H1 (cell line): Measurements from ENCODE around the gene ZBTB34. TPM values are rescaled to one million over a fixed set of nuclear protein-coding genes. Genes with fewer than 3 reads are reported as not detected.

Experiments used
- CTCF ChIA-PET: fragments of 300-600 bp; sonication (Branson Sonifier 250); formaldehyde crosslinking; loops from one replicate; lab custom pipeline; 2021; ENCODE audit not compliant: partially characterized antibody; lab: Charles Lee
- POLR2A ChIA-PET: fragments of 300-600 bp; sonication (Branson Sonifier 250); formaldehyde crosslinking; loops from one replicate; lab custom pipeline; 2021; ENCODE audit warnings: inconsistent platforms; ENCODE audit not compliant: partially characterized antibody; lab: Charles Lee
- DNase-seq, 2 experiments: peaks; one replicate each; pipeline versions ENCODE4 v3.0.0 to v3.0.0-alpha.2; 2010 to 2022; ENCODE audit warnings: low spot score in 2 of 2, low read depth in 1 of 2, mixed read lengths in 1 of 2
- FAIRE-seq: peaks from 2 replicates; lab custom pipeline; 2011; peaks lifted over from hg19 to GRCh38; lab: Jason Lieb, UNC
- H2AFZ ChIP-seq: 2 replicates; pipeline ENCODE4 v1.8.1; 2012; ENCODE audit warnings: low read length, inconsistent platforms
- H2AK5ac ChIP-seq: 2 replicates; pipeline ENCODE4 v1.6.1; 2013; ENCODE audit warnings: low read depth, low read length
- H2BK120ac ChIP-seq: replicated peaks from 2 replicates; pipeline ENCODE3; 2013; ENCODE audit warnings: low read depth, low read length, inconsistent platforms
- H2BK12ac ChIP-seq: 2 replicates; pipeline ENCODE4 v1.6.1; 2013; ENCODE audit warnings: low read depth, low read length
- H2BK15ac ChIP-seq: 2 replicates; pipeline ENCODE4 v1.6.1; 2013; ENCODE audit warnings: low read length
- H2BK20ac ChIP-seq: 2 replicates; pipeline ENCODE4 v1.6.1; 2013; ENCODE audit warnings: low read length
- H2BK5ac ChIP-seq: 2 replicates; pipeline ENCODE4 v1.6.1; 2013; ENCODE audit warnings: low read depth, low read length
- H3K14ac ChIP-seq: 2 replicates; pipeline ENCODE4 v1.6.1; 2013; ENCODE audit warnings: inconsistent platforms; ENCODE audit not compliant: insufficient read length
- H3K18ac ChIP-seq: 2 replicates; pipeline ENCODE4 v1.6.1; 2013; ENCODE audit warnings: low read length; ENCODE audit errors: extremely low read depth
- H3K23ac ChIP-seq: 2 replicates; pipeline ENCODE4 v1.6.1; 2013; ENCODE audit warnings: inconsistent platforms; ENCODE audit not compliant: insufficient read length
- H3K23me2 ChIP-seq: 2 replicates; pipeline ENCODE4 v1.6.1; 2013; ENCODE audit warnings: low read depth, low read length
- H3K27ac ChIP-seq: 2 replicates; pipeline ENCODE4 v1.6.1; 2011; ENCODE audit warnings: low read depth, low read length, inconsistent platforms
- H3K27me3 ChIP-seq, 4 experiments: replicated peaks in 1 of 4; 1 replicate in 1 of 4; 2 replicates in 3 of 4; pipeline versions ENCODE4 v1.6.1 to v1.8.1; 2011 to 2013; ENCODE audit warnings: low read length in 3 of 4, mild to moderate bottlenecking in 3 of 4, inconsistent platforms in 2 of 4, mixed read lengths in 2 of 4, moderate library complexity in 1 of 4; ENCODE audit not compliant: control insufficient read depth in 3 of 4, insufficient read depth in 3 of 4; ENCODE audit errors: extremely low read depth in 1 of 4
- H3K36me3 ChIP-seq, 4 experiments: 2 replicates each; pipeline versions ENCODE4 v1.6.1 to v1.8.1; 2011 to 2013; ENCODE audit warnings: mild to moderate bottlenecking in 4 of 4, low read length in 3 of 4, moderate library complexity in 2 of 4, control low read depth in 1 of 4, inconsistent platforms in 1 of 4; ENCODE audit not compliant: insufficient read depth in 4 of 4, control insufficient read depth in 2 of 4
- H3K4ac ChIP-seq: replicated peaks from 2 replicates; pipeline ENCODE3; 2013; ENCODE audit warnings: low read length, low read depth, mixed read lengths, inconsistent platforms; ENCODE audit not compliant: insufficient read length
- H3K4me1 ChIP-seq, 4 experiments: replicated peaks in 1 of 4; 1 replicate in 1 of 4; 2 replicates in 3 of 4; pipeline versions ENCODE4 v1.6.1 to v1.8.1; 2011 to 2013; ENCODE audit warnings: low read length in 3 of 4, inconsistent platforms in 2 of 4, mixed read lengths in 1 of 4; ENCODE audit not compliant: insufficient read depth in 4 of 4, control insufficient read depth in 3 of 4
- H3K4me2 ChIP-seq, 2 experiments: 2 replicates each; pipeline versions ENCODE4 v1.6.1 to v1.8.1; 2011 to 2013; ENCODE audit warnings: low read depth in 2 of 2, low read length in 2 of 2, control low read depth in 1 of 2, inconsistent platforms in 1 of 2, mild to moderate bottlenecking in 1 of 2; ENCODE audit not compliant: insufficient read depth in 1 of 2
- H3K4me3 ChIP-seq, 4 experiments: fragments of 200-600, 300-600 bp in 1 of 4; sonication (generic), shearing (Covaris generic), sonication (Bioruptor Twin) in 1 of 4; 2 replicates each; pipeline versions ENCODE4 v1.5.1 to v1.8.1; 2011 to 2016; ENCODE audit warnings: low read length in 4 of 4, low read depth in 3 of 4, control low read depth in 2 of 4, inconsistent platforms in 2 of 4, mild to moderate bottlenecking in 2 of 4, mixed read lengths in 1 of 4, moderate library complexity in 1 of 4; ENCODE audit not compliant: insufficient read depth in 2 of 4; ENCODE audit errors: extremely low read depth in 1 of 4
- H3K56ac ChIP-seq: replicated peaks from 2 replicates; pipeline ENCODE3; 2013; ENCODE audit warnings: low read depth, mild to moderate bottlenecking, mixed read lengths, low read length, inconsistent platforms; ENCODE audit not compliant: insufficient read length
- H3K79me1 ChIP-seq: 2 replicates; pipeline ENCODE4 v1.6.1; 2013; ENCODE audit warnings: low read depth, low read length, control low read depth
- H3K79me2 ChIP-seq, 2 experiments: 2 replicates each; pipeline versions ENCODE4 v1.6.1 to v1.8.1; 2012 to 2013; ENCODE audit warnings: low read length in 2 of 2, mild to moderate bottlenecking in 2 of 2, inconsistent platforms in 1 of 2; ENCODE audit not compliant: insufficient read depth in 2 of 2, control insufficient read depth in 1 of 2
- H3K9ac ChIP-seq, 4 experiments: replicated peaks in 1 of 4; 1 replicate in 1 of 4; 2 replicates in 3 of 4; pipeline versions ENCODE4 v1.6.1 to v1.8.1; 2011 to 2013; ENCODE audit warnings: low read depth in 3 of 4, low read length in 3 of 4, control low read depth in 2 of 4, mild to moderate bottlenecking in 2 of 4, moderate library complexity in 2 of 4, inconsistent platforms in 1 of 4; ENCODE audit errors: extremely low read depth in 1 of 4
- H3K9me3 ChIP-seq, 2 experiments: 2 replicates each; pipeline versions ENCODE4 v1.6.1 to v1.8.1; 2012 to 2013; ENCODE audit warnings: mild to moderate bottlenecking in 2 of 2, moderate library complexity in 2 of 2, control low read depth in 1 of 2, inconsistent platforms in 1 of 2, low read depth in 1 of 2, low read length in 1 of 2, mixed read lengths in 1 of 2; ENCODE audit not compliant: insufficient read depth in 2 of 2
- H4K20me1 ChIP-seq, 2 experiments: replicated peaks in 1 of 2; 2 replicates each; pipeline versions ENCODE3 to v1.8.1; 2011 to 2013; ENCODE audit warnings: inconsistent platforms in 2 of 2, low read length in 2 of 2, mild to moderate bottlenecking in 1 of 2; ENCODE audit not compliant: insufficient read depth in 2 of 2, control insufficient read depth in 1 of 2
- H4K5ac ChIP-seq: 2 replicates; pipeline ENCODE4 v1.6.1; 2013; ENCODE audit warnings: low read length, low read depth, mixed read lengths, inconsistent platforms; ENCODE audit not compliant: insufficient read length
- H4K8ac ChIP-seq: 2 replicates; pipeline ENCODE4 v1.8.0; 2013; ENCODE audit warnings: mild to moderate bottlenecking, moderate library complexity, low read length, inconsistent platforms; ENCODE audit not compliant: insufficient read depth; ENCODE audit errors: extremely low read depth
- H4K91ac ChIP-seq: replicated peaks from 2 replicates; pipeline ENCODE3; 2013; ENCODE audit warnings: low read length, mixed read lengths, inconsistent platforms; ENCODE audit not compliant: insufficient read length
- BACH1 ChIP-seq: IDR thresholded peaks from 2 replicates; pipeline ENCODE4 v1.6.1; 2012; ENCODE audit warnings: low read length, improper control_type of control experiment
- CREB1 ChIP-seq: IDR thresholded peaks from 2 replicates; pipeline ENCODE4 v1.6.1; 2012; ENCODE audit warnings: inconsistent platforms
- CTCF ChIP-seq, 3 experiments: IDR thresholded peaks; 1 replicate in 2 of 3; 2 replicates in 1 of 3; pipeline versions ENCODE4 v1.5.1 to v1.6.1; 2011; ENCODE audit warnings: low read length in 3 of 3, mild to moderate bottlenecking in 3 of 3, inconsistent platforms in 2 of 3, low read depth in 1 of 3, moderate library complexity in 1 of 3; ENCODE audit not compliant: insufficient read depth in 1 of 3; ENCODE audit errors: control extremely low read depth in 1 of 3
- GABPA ChIP-seq: IDR thresholded peaks from 2 replicates; pipeline ENCODE4 v1.6.1; 2011; ENCODE audit warnings: mild to moderate bottlenecking, low read length, moderate library complexity, borderline replicate concordance; ENCODE audit not compliant: insufficient read depth
- KDM5A ChIP-seq: fragments of 200-600 bp; IDR thresholded peaks from 2 replicates; pipeline ENCODE4 v1.7.1; 2012; ENCODE audit warnings: mild to moderate bottlenecking, low read length, inconsistent platforms, mixed read lengths
- PHF8 ChIP-seq: fragments of 200-600 bp; sonication (generic); conservative IDR thresholded peaks from 2 replicates; pipeline ENCODE4 v1.7.1; 2012; ENCODE audit warnings: low read depth, mild to moderate bottlenecking, inconsistent platforms, low read length, moderate library complexity
- POLR2AphosphoS5 ChIP-seq: IDR thresholded peaks from 2 replicates; pipeline ENCODE4 v1.6.1; 2011; ENCODE audit warnings: low read depth, low read length
- RNF2 ChIP-seq: fragments of 200-900, 300-1000 bp; sonication (generic); IDR thresholded peaks from 2 replicates; pipeline ENCODE4 v1.7.1; 2016; ENCODE audit warnings: borderline replicate concordance, low read depth, mild to moderate bottlenecking, antibody characterized with exemption, low read length; ENCODE audit not compliant: poor library complexity, severe bottlenecking; ENCODE audit errors: missing control alignments
- SIRT6 ChIP-seq: IDR thresholded peaks from one replicate; pipeline ENCODE4 v1.7.1; 2012; ENCODE audit warnings: low read length, inconsistent platforms
- SIX5 ChIP-seq: IDR thresholded peaks from 2 replicates; pipeline ENCODE4 v1.6.1; 2011; ENCODE audit warnings: mild to moderate bottlenecking, low read depth, low read length
- SP2 ChIP-seq: IDR thresholded peaks from 2 replicates; pipeline ENCODE4 v1.6.1; 2012; ENCODE audit warnings: mild to moderate bottlenecking, low read length, inconsistent platforms
- TAF1 ChIP-seq: IDR thresholded peaks from 2 replicates; pipeline ENCODE4 v1.6.1; 2011; ENCODE audit warnings: mild to moderate bottlenecking, low read depth, low read length
- WGBS, 2 experiments: shearing (Covaris generic) in 1 of 2; methylation state at CpG; one replicate each; pipeline versions ENCODE4 v1.1.6 to v1.1.7; 2013 to 2015; ENCODE audit warnings: low lambda C conversion rate in 2 of 2, mixed read lengths in 2 of 2, inconsistent platforms in 1 of 2, low coverage in 1 of 2, missing lambda C conversion rate in 1 of 2; ENCODE audit not compliant: insufficient replicate concordance in 2 of 2, insufficient coverage in 1 of 2, insufficient read length in 1 of 2; ENCODE audit errors: extremely low coverage in 1 of 2, missing lambda C conversion rate in 1 of 2; 5-methylcytosine and 5-hydroxymethylcytosine counted together
- polyA plus RNA-seq, 7 experiments: library from polyadenylated mRNA; depleted of rRNA in 3 of 7; stranded (reverse) in 5 of 7; unstranded in 2 of 7; fragments of >200 nt in 5 of 7; fragments of 200-250 nt in 2 of 7; gene quantifications; 1 replicate in 5 of 7; 2 replicates in 1 of 7; 4 replicates in 1 of 7; pipeline versions ENCODE4 v1.2.1 to v1.2.3, GENCODE V29; 2011 to 2013; ENCODE audit warnings: missing spikeins in 2 of 7, mixed read lengths in 2 of 7
- total RNA-seq: library from RNA; stranded (reverse); fragmentation: NEBNext Ultra II Directional; extraction: Animal tissue kit (Norgen Biotek cat#: 25700); gene quantifications from 2 replicates; pipeline ENCODE4 v1.2.1, GENCODE V29; 2021

ZBTB34 gene
- total and polyA plus RNA-seq, 2 of the 8 experiments (the other 6 are each of a cell fraction or from before 2014, with no cell fraction given) = 8.2 to 15.9 TPM

DNA sequence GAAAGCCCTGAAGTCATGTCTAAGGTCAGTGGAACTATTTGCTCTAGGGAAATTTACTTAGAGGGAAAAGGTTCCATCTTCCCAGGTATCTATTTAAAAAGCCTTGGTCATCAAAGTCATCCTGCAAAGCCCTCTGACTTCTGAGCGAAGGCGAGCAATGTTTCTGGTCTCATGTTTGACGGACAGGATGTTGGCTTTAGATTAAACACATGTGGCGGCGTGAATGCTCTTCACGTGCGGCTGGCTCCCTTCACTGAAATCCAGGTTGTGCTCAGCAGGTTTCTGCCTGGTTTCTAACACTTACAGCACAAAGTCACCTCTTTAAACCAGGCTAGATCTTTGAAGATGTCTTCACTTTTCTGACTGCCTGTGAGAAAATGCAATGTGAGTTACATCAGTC, 5.7 kb upstream of the ZBTB34 start:
- POLR2A ChIA-PET = no interaction called here
- TF ChIP-seq SIRT6 = no peak
- no peak for TF ChIP-seq POLR2AphosphoS5
- TF ChIP-seq SP2 = no peak
- no peak for TF ChIP-seq PHF8
- no peak for TF ChIP-seq RNF2
- TF ChIP-seq CTCF (IDR thresholded peaks at IDR 0.05; ENCODE audit: control extremely low read depth in 1 of 3, insufficient read depth in 1 of 3, low read depth in 1 of 3, low read length in 3 of 3) = no peak
- no peak for TF ChIP-seq SIX5
- no peak for TF ChIP-seq TAF1
- TF ChIP-seq KDM5A = no peak
- TF ChIP-seq BACH1 = no peak
- TF ChIP-seq CREB1 = no peak
- no peak for TF ChIP-seq GABPA

More for the DNA sequence above, 5.7 kb upstream of the ZBTB34 start:
- H2AK5ac ChIP-seq = no peak overlapping the region
- no peaks in the 10 kb centered on the region for H3K79me2 ChIP-seq
- H2BK15ac ChIP-seq = no peak overlapping the region
- H2BK120ac ChIP-seq = no peak overlapping the region
- no peak overlapping the region for H3K14ac ChIP-seq
- no peak overlapping the region; the same call in 1 of the 2 replicates for H2AFZ ChIP-seq
- no peak overlapping the region for H3K4me3 ChIP-seq
- no peaks in the 10 kb centered on the region for H3K9me3 ChIP-seq
- CTCF ChIA-PET = no interaction called here
- H3K4ac ChIP-seq = no peak overlapping the region
- no peak overlapping the region for H3K9ac ChIP-seq
- no peak overlapping the region for H3K18ac ChIP-seq
- H3K27me3 ChIP-seq = no peaks in the 10 kb centered on the region; a peak in 3 of 7 replicates
- no peak overlapping the region for H4K91ac ChIP-seq
- FAIRE-seq = no peak
- H4K20me1 ChIP-seq = no peaks in the 10 kb centered on the region
- H3K36me3 ChIP-seq = no peaks in the 10 kb centered on the region
- no peak for DNase-seq
- H4K8ac ChIP-seq = no peak overlapping the region
- no peak overlapping the region for H3K4me2 ChIP-seq
- H3K56ac ChIP-seq = no peak overlapping the region
- H2BK20ac ChIP-seq = no peak overlapping the region
- no peak overlapping the region for H2BK5ac ChIP-seq
- H3K79me1 ChIP-seq = no peaks in the 10 kb centered on the region
- WGBS, 2 experiments = 90% methylated on average over 7 of the region's 7 CpGs; no CpG with 5 or more reads in 1 of the 2 experiments
- H3K23me2 ChIP-seq = no peaks in the 10 kb centered on the region
- no peak overlapping the region for H4K5ac ChIP-seq
- H3K4me1 ChIP-seq = peaks cover 0 to 4% (median 0%) of the 10 kb centered on the region in 4 experiments; a peak in 1 of 7 replicates
- H2BK12ac ChIP-seq = no peak overlapping the region
- no peak overlapping the region for H3K27ac ChIP-seq
- H3K23ac ChIP-seq = no peak overlapping the region
